ENCODE measurements around the gene WNT9A.

Gene WNT9A

DNA sequence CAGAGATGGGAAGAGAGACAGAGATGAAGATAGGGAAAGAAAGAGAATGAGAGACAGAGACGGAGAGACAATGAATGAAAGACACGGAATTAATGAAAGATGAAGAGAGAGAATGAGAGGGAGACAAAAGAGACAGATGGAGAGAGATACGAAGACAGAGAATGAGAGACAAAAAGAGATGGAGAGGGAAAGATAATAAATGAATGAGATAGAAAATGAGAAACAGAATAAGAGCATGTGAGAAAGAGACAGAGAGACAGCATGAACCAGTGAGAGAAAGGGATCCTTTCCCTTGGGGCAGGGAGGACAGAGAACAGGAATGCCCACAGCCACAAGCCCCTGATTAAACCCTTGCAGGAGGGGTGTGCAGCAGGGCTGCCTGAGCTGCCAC, 5.3 kb upstream of the WNT9A start:
- DNase-seq = no peak

GRCh38 chr1:227952374-227953021, 4.8 kb upstream of the WNT9A start:
- DNase-seq = no peak

DNA sequence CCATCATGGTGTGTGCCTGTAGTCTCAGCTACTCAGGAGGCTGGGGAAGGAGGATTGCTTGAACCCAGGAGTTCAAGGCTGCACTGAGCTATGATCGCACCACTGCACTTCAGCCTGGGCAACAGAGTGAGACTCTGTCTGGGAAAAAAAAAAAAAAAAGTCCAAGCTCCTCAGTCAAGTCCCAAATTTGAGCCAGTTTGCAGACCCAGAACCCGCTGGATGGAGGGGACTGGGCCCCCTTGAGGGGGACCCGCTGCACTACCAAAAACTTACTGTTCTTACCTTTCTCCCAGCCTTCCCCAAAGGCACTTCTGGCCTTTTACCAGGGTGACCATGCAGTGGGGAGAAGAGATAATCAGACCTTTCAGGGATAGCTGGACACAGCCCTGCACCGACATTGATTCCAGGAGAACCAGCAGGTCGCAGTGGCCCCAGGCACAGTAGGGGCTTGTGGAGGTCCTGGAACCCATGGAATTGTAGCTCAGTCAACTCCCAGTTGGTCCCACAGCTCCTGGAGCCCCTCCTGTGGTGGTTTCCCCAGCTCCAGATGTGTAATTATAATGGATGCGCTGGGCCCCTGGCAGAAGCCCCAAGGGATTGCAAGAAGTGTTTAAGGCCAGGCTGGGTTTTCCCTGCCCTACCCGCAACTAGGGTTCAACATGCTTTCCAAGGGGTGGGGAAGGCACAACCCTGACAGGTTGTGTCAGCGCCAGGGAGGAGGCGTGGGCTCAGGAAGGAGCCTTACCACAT, 4.1 kb upstream of the WNT9A start:
- DNase-seq = no peak

DNA sequence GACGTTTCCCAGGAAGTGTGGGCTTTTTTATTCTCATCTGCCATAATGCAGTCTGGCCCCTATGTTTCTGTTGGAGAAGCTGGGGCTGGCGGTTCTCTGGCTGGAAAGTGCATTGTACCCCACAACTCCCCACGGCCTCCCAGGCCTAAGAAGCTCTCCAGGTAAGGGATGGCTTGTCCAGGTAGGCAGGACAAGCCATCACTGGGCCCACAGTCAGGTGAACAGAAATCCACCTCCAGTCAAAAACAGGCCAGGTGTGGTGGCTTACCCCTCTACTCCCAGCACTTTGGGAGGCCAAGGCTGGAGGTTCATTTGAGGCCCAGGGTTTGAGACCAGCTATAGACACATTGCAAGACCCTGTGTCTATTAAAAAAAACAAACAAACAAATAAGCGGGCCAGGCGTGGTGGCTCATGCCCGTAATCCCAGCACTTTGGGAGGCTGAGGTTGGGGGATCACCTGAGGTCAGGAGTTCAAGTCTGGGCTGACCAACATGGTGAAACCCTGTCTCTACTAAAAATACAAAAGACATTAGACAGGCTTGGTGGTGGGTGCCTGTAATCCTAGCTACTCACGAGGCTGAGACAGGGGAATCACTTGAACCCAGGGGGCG, 3.1 kb upstream of the WNT9A start:
- DNase-seq = no peak

DNA sequence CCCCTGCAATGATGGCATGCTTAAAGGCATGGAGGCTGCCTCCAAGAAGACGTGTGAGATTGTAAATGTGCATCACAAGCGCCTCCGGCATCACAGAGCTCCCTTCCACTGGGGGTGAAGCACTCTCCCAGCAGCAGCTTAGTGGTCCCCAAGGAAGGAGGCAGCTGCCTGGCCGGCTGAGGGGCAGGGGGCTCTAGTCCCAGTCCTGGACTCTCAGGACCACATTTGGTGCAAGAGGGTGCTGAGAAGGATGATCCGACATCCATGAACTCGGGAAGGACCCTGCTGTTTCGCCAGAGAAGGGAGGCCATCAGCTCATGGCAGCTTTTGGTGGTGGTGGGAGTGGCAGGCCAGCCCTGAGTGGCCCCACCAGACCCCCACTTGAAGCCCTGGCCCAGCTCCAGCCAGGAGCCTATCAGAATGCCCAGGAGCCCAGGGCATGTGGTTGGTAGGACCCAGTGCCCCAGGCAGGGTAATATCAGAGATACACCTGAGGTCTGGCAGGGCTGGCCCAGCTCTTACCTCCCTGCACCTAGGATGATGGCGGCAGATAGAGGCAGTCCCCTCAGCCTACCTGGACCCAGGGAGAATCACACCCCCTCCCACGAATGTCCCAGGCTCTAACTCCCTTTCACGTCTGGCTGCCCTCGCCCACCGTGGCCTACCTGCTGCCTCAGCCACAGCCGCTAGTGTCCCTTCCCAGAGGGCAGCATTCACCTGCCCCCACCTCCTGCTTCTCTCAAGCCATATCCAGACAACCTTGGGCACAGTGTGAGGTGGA, 2.4 kb upstream of the WNT9A start:
- no peak for DNase-seq

DNA sequence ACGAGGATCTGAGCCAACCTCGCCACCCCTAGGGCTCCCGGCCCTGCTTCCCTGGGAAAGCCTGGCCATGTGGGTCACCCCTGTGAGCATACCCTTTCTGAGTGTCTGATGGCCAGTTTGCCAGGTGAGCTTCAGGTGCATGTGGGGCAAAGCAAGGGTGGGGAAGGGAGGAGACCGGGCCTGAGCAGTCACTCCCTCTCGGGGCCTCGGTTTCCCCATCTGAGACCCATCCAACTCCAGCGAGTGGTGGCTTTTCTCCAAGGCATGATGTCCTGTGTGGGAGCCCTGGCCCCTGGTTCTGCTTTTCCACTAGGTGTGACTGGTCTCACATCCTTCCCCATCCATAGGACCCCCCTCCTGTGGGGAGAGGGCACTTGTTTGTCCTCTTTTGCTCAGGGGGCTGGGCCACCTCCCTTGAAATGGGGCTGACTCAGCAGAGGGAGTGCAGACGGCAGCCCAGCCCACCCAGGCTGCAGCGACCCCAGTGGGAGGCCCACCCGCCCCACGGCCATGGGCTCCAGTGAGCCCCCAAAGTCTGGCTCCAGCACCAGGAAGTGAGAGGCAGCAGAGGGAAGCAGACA, 1.7 kb upstream of the WNT9A start:
- DNase-seq = no peak

- no peak for DNase-seq
Observed at GRCh38 chr1:227948493-227949260, 945 bp upstream of the WNT9A start.

- no peak for DNase-seq
Observed at GRCh38 chr1:227947386-227947675, 401 bp downstream of the WNT9A start.

- no peak for DNase-seq
Observed at GRCh38 chr1:227946624-227947385, 927 bp downstream of the WNT9A start.

DNA sequence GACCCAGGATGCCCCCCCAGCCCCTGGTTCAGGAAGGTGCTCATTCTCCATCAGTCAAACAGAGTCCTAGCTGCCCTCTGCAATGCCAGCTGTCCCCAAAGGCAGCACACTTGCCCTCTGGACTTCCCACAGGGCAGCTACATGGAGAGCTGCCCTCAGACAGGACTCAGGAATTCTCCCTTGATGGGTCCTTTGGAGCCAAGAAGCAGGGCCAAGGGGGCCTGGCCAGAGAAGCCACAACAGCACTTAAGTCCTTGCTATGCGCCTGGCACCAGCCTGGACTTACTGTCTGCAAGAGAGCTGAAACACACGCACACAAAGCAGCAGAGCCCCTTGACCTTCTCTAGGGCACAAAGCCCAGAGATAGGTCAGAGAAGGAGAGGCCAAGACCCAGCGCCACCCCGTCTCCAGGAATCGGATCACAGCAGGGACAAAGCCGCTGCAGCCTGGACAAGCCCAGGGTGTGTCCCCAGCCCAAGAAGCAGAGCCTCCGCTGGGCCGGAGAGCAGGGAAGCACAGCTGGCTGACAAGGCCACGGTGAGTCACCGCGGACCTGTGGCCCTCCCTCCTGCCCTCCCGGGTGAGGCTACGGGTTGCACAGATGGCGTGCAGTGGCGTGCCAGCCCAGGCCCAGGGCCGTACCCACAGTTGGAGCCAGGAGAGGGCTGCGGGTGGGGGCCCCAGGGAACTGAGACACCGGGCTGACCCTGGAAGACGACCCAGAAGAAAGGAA, 1.7 kb downstream of the WNT9A start:
- no peak for DNase-seq

- no peak for DNase-seq
Observed at GRCh38 chr1:227944931-227945890, 2.5 kb downstream of the WNT9A start.

DNA sequence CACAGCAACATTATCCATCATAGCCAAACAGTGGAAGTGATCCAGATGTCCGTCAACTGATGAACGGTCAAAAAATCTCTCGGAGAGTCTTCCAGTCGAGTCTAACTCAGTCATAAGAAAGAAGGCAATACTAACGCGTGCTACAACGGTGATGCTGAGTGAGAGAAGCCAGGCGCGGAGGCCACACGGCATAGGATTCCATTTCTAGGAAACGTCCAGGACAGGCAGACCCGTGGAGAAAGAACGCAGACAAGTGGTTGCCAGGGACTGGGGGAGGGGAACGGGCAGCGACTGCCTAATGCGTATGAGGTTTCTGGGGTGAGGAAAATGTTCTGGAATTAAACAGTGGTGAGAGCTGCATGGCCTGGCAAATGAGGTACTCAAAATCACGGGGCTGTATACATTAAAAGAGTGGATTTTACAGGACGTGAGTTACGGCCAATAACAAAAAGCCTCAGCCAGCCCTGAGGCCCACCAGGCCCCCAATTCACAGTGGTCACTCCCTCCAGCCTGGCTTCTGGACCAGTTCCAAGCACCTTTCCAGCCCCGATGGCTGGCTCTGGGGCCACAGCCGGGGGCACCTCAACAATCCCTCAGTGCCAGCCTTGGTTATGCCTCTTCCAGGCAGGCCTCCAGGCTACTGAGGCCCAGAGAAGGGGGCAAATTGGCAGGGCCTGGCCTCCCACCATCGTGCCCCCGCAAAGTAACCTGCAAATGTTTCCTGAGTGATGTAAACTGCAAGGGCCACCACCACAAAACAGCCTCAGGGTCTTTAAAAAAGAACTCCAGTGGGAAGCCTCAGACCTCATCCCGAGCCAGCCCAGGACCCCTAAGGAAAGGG, 3.4 kb downstream of the WNT9A start:
- DNase-seq = no peak

GRCh38 chr1:227943381-227944089, 4.2 kb downstream of the WNT9A start:
- DNase-seq = no peak

- no peak for DNase-seq
Observed at GRCh38 chr1:227942716-227943261, 4.9 kb downstream of the WNT9A start.

GRCh38 chr1:227942021-227942715, 5.6 kb downstream of the WNT9A start:
- no peak for DNase-seq

DNA sequence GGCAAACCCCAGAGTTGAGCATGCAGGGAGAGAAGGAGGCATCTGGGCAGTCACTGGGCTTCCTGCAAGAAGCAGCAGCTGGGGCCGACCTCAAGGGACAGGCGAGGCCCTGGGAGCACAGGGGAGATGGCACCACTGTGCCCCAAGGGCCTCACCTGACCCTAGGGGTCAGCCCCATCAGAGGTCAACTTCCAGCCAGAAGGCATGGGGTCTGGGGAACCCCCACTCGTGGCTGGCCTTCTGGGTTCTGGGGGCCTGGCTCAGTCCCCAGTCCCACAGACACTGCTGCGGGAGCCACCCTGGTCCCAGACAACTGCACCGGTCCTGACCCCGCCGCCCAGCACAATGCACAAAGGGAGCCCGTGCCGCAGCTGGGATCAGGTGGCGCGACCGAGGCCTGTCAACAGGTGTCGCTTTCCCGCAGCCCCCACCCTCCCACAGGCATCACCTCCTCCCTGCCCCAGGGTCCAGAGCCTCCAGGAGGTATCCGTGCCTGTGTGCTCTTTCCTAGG, 6.2 kb downstream of the WNT9A start:
- DNase-seq = no peak

- DNase-seq = no peak
Observed at GRCh38 chr1:227940791-227941241, 6.9 kb downstream of the WNT9A start.

All from NCI-H446 treated with DMSO at 0.1 percent for 48 hours (cell line).